Measurements from ENCODE around the gene HS3ST6.

GRCh38 chr16:1938910-1939309, 20.7 kb upstream of the HS3ST6 start:
- TF ChIP-seq TEAD4 (IDR thresholded peaks at IDR 0.05; ENCODE audit: low read length) (no peak), TEAD4 (CRISPR knock-in tag; IDR thresholded peaks at IDR 0.05; ENCODE audit: borderline replicate concordance) (no peak), CEBPB (tag; IDR thresholded peaks at IDR 0.05) (no peak), RNF2 (IDR thresholded peaks at IDR 0.05) (no peak), CTCF (IDR thresholded peaks at IDR 0.05 in 2 of 3, conservative IDR thresholded peaks at IDR 0.05 in 1 of 3; ENCODE audit: insufficient read depth in 2 of 3, low read depth in 1 of 3, low read length in 3 of 3) (no peak), MLX (CRISPR knock-in tag; conservative IDR thresholded peaks at IDR 0.05) (no peak), BHLHE40 (IDR thresholded peaks at IDR 0.05; ENCODE audit: low read length) (no peak), NFYB (IDR thresholded peaks at IDR 0.05; ENCODE audit: extremely low read depth, insufficient read length) (no peak)
